ENCODE data around the gene ARHGAP18. TPM values are rescaled to one million over a fixed set of nuclear protein-coding genes. Genes with fewer than 3 reads are reported as not detected.

Gene ARHGAP18
- 10 to 100 TPM; 70.8 to 81.2 (median 76.0) TPM for total RNA-seq (2021; fragmentation: NEBNext Ultra II Directional; extraction: Animal tissue kit (Norgen Biotek cat#: 25700))
- long read RNA-seq, full-length matches to known transcripts: 12 of 143 reads
- long read RNA-seq, partial matches to known transcripts: 114 of 143 reads
- long read RNA-seq, other reads (novel, unspliced or antisense): 17 of 143 reads

DNA sequence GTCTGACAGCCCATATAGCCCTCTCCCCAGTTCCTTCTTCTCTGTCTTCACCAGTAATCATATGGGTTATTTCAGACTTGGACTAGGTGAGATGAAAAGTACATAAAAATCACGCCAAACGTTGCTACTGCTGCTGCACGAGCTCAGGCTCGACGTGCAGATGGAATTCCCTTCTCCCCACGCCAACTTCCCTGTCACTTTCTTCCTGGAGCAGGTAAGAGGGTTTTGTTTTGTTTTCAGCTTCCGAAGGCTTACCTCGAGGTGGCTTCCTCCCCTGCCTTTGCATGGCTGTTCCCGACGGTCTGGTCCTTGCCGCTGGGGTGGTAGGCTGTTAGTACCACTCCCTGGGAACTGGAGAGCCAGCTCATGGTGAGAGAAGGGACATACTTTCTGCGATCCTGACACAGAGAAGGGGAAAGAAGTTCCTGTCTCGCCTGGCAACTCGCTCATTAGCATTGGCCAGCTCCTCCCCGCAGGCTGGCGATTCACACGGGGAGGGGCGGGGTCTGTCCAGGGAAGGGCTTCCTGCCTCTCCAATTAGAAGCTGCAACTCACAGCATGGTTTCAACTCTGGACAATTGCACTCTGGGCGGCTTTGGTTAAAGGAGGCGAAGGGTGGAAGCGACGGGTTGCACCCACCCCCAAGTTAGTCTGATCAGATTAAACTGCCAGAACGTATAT lies at the start of gene ARHGAP18:
ARHGAP18 (minus strand) TSS at position 409 of the 681 bp plus-strand sequence; CDS start at position 368, 41 bp downstream.
- Mint-ChIP-seq H3K4me3 (peak within 1 kb of the TSS; percentile 99), H3K36me3 (ENCODE audit: low read depth) (peaks cover 40% of the 10 kb centered on the region), H3K9me3 (no peaks in the 10 kb centered on the region), H3K4me1 (ENCODE audit: low read depth) (peaks cover 49% of the 10 kb centered on the region), H3K27ac (peak within 1 kb of the TSS; percentile 95), H3K27me3 (ENCODE audit: insufficient read depth) (peaks cover 3% of the 10 kb centered on the region; the same call in 1 of the 2 replicates)
- DNase-seq: peak; percentile 95
- TF ChIP-seq, protein P1, sequence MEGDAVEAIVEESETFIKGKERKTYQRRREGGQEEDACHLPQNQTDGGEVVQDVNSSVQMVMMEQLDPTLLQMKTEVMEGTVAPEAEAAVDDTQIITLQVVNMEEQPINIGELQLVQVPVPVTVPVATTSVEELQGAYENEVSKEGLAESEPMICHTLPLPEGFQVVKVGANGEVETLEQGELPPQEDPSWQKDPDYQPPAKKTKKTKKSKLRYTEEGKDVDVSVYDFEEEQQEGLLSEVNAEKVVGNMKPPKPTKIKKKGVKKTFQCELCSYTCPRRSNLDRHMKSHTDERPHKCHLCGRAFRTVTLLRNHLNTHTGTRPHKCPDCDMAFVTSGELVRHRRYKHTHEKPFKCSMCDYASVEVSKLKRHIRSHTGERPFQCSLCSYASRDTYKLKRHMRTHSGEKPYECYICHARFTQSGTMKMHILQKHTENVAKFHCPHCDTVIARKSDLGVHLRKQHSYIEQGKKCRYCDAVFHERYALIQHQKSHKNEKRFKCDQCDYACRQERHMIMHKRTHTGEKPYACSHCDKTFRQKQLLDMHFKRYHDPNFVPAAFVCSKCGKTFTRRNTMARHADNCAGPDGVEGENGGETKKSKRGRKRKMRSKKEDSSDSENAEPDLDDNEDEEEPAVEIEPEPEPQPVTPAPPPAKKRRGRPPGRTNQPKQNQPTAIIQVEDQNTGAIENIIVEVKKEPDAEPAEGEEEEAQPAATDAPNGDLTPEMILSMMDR (IDR thresholded peaks at IDR 0.05): no peak

DNA sequence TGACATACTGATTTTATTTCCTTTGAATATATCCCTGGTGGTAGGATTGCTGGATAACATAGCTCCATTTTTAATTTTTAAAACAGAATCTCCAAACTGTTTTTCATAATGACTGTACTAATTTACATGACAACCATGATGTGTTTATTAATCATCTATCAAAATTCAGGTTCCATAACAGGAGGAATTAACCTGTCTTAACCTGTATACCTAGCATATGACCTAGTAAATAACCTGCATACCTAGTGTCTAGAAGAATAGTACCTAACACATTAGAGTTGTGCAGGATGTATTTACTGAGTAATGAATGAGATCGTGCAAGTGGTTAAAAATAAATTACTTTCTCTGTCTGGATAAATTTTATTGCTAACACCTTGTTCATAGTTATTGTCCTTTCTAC lies 45.8 kb upstream of the ARHGAP18 start:
- TF ChIP-seq, protein P1 (IDR thresholded peaks at IDR 0.05): peak; percentile 39; the same call in 1 of the 2 replicates
- no peak for DNase-seq
- Mint-ChIP-seq H3K4me3 (no peak overlapping the region), H3K27ac (no peak overlapping the region), H3K9me3 (no peaks in the 10 kb centered on the region), H3K4me1 (ENCODE audit: low read depth) (peaks cover 55% of the 10 kb centered on the region), H3K36me3 (ENCODE audit: low read depth) (no peaks in the 10 kb centered on the region), H3K27me3 (ENCODE audit: insufficient read depth) (no peaks in the 10 kb centered on the region; the same call in 1 of the 2 replicates)

GRCh38 chr6:129754750-129755149 lies 44.8 kb upstream of the ARHGAP18 start:
- no peak overlapping the region for H3K27ac Mint-ChIP-seq
- H3K9me3 Mint-ChIP-seq: no peaks in the 10 kb centered on the region
- H3K4me3 Mint-ChIP-seq: no peak overlapping the region
- TF ChIP-seq, protein P1 (IDR thresholded peaks at IDR 0.05): no peak
- no peaks in the 10 kb centered on the region for H3K36me3 Mint-ChIP-seq (ENCODE audit: low read depth)
- no peak for DNase-seq
- no peaks in the 10 kb centered on the region for H3K27me3 Mint-ChIP-seq (ENCODE audit: insufficient read depth)
- H3K4me1 Mint-ChIP-seq (ENCODE audit: low read depth): peaks cover 55% of the 10 kb centered on the region

DNA sequence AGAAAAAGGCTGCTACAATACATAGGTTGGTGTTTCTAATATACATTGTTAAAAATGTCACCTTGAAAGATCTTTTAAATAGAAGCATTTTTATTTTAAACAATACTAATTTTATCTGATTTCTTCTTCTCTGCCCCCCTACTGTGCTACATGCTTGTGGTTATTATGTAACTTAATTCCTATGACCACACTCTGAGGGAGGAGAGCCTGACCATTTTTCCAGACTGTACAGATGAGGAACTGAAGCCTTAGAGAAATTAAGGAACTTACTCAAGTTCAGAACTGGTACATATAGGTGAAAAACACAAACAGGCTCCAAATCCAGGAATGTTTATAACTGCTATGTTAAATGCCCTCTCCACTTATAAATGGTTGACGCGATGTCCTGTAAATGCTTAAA lies 43.4 kb upstream of the ARHGAP18 start:
- peaks cover 60% of the 10 kb centered on the region for H3K4me1 Mint-ChIP-seq (ENCODE audit: low read depth)
- peak; percentile 16 for DNase-seq
- no peak overlapping the region for H3K27ac Mint-ChIP-seq
- no peaks in the 10 kb centered on the region for H3K36me3 Mint-ChIP-seq (ENCODE audit: low read depth)
- TF ChIP-seq, protein P1 (IDR thresholded peaks at IDR 0.05): no peak
- H3K9me3 Mint-ChIP-seq: no peaks in the 10 kb centered on the region
- H3K27me3 Mint-ChIP-seq (ENCODE audit: insufficient read depth): no peaks in the 10 kb centered on the region
- no peak overlapping the region for H3K4me3 Mint-ChIP-seq

DNA sequence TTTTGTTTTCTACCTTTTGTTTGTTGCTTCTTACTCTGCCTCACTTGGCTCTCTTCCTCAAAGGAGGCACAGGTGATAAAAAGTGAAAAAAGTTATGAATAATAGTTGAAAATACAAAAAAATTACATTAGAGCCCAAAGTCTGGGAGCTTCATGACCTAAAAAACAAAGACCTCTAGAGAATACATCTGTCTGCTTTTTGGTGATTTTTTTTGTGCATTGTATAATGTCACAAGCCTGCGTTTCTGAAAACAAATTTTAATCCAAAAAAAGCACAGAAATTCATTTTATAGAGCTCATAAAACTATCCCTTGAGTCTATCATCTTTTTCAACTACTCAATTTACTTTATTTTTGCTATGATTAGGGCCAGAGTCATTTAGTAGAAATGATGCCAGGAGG lies 41.4 kb upstream of the ARHGAP18 start:
- no peaks in the 10 kb centered on the region for H3K27me3 Mint-ChIP-seq (ENCODE audit: insufficient read depth)
- TF ChIP-seq, protein P1 (IDR thresholded peaks at IDR 0.05): no peak
- DNase-seq: no peak
- no peaks in the 10 kb centered on the region for H3K9me3 Mint-ChIP-seq
- peak overlapping the region; percentile 73 for H3K27ac Mint-ChIP-seq
- peaks cover 78% of the 10 kb centered on the region for H3K4me1 Mint-ChIP-seq (ENCODE audit: low read depth)
- 0 out of 2 replicates have a peak overlapping the region, but pooled peaks have one; percentile 9 for H3K4me3 Mint-ChIP-seq
- peaks cover 4% of the 10 kb centered on the region; the same call in 1 of the 2 replicates for H3K36me3 Mint-ChIP-seq (ENCODE audit: low read depth)
